Progenitor cell of endocrine pancreas (in vitro differentiated cells): ENCODE results near the gene ZP2. TPM values are rescaled to one million over a fixed set of nuclear protein-coding genes. Genes with fewer than 3 reads are reported as not detected.

ENCODE experiments used
- DNase-seq: peaks from one replicate; pipeline ENCODE4 v3.0.0; 2021; ENCODE audit warnings: low spot score; ENCODE audit not compliant: unreplicated experiment
- H3K27ac Mint-ChIP-seq: 2 replicates; pipeline ENCODE4 v1.8.0; 2021; ENCODE audit warnings: mild to moderate bottlenecking, moderate library complexity, mixed read lengths
- H3K27me3 Mint-ChIP-seq: 2 replicates; pipeline ENCODE4 v1.8.0; 2021; ENCODE audit warnings: mixed read lengths
- H3K36me3 Mint-ChIP-seq: 2 replicates; pipeline ENCODE4 v1.8.0; 2022; ENCODE audit warnings: mixed read lengths; ENCODE audit not compliant: insufficient read depth
- H3K4me1 Mint-ChIP-seq: 2 replicates; pipeline ENCODE4 v1.8.0; 2021; ENCODE audit warnings: low read depth, mixed read lengths
- H3K4me3 Mint-ChIP-seq: 2 replicates; pipeline ENCODE4 v1.8.0; 2021; ENCODE audit warnings: low read depth, mild to moderate bottlenecking, moderate library complexity, mixed read lengths
- H3K9me3 Mint-ChIP-seq: 2 replicates; pipeline ENCODE4 v1.8.0; 2021; ENCODE audit warnings: low read depth, mixed read lengths
- total RNA-seq: library from RNA; stranded (reverse); gene quantifications from 2 replicates; pipeline ENCODE4 v1.2.1, GENCODE V29; 2021
- TF ChIP-seq, protein P1 (sequence below): fragments of 200-600 bp; sonication (generic); IDR thresholded peaks from one replicate; pipeline ENCODE4 v1.5.0; 2021; ENCODE audit warnings: antibody characterized with exemption, mild to moderate bottlenecking; ENCODE audit not compliant: unreplicated experiment

The ZP2 gene
- total RNA-seq, 1 donor from 2014 or later = not detected

DNA sequence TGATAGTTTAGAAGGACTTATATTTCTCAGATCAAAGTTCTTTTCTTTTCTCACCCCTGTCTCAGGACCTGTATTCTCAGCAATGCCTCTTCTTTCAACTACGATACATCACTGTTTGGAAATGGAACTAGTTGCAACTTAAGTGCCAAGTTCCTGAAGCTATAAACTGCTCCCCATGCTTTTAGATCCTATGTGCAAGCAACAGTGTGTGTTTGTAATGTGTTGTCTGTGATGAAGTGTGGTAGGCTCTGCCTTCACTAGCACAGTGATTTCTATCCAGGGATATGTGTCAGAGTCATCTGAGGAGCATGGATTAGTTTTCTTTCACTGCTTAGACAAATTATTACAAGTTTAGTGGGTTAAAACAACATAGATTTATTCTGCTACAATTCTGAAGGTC is 18.4 kb downstream of the ZP2 start:
- DNase-seq = no peak
- Mint-ChIP-seq H3K9me3 (no peaks in the 10 kb centered on the region), H3K4me3 (no peak overlapping the region), H3K36me3 (no peaks in the 10 kb centered on the region), H3K27ac (no peak overlapping the region), H3K27me3 (no peaks in the 10 kb centered on the region), H3K4me1 (no peaks in the 10 kb centered on the region)
- TF ChIP-seq, protein P1, sequence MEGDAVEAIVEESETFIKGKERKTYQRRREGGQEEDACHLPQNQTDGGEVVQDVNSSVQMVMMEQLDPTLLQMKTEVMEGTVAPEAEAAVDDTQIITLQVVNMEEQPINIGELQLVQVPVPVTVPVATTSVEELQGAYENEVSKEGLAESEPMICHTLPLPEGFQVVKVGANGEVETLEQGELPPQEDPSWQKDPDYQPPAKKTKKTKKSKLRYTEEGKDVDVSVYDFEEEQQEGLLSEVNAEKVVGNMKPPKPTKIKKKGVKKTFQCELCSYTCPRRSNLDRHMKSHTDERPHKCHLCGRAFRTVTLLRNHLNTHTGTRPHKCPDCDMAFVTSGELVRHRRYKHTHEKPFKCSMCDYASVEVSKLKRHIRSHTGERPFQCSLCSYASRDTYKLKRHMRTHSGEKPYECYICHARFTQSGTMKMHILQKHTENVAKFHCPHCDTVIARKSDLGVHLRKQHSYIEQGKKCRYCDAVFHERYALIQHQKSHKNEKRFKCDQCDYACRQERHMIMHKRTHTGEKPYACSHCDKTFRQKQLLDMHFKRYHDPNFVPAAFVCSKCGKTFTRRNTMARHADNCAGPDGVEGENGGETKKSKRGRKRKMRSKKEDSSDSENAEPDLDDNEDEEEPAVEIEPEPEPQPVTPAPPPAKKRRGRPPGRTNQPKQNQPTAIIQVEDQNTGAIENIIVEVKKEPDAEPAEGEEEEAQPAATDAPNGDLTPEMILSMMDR = no peak

DNA sequence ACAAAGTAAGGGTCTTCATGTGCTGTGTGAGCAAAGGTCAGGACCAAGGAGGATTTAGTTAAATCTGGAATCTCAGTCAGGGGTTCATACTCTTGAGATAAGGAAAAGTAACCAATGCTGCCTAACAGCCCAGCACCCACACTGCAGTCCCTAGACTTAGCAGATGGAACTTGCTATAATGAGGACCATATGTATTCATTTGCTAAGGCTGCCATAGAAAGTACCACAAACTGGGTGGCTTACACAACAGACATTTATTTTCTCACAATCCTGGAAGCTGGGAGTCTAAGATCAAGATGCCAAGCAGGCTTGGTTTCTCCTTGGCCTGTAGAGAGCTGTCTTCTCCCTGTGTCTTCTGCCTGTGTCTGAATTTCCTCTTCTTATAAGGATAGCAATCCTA is 20.8 kb downstream of the ZP2 start:
- Mint-ChIP-seq H3K4me3 (no peak overlapping the region), H3K4me1 (no peaks in the 10 kb centered on the region), H3K27ac (no peak overlapping the region), H3K9me3 (no peaks in the 10 kb centered on the region), H3K27me3 (no peaks in the 10 kb centered on the region), H3K36me3 (no peaks in the 10 kb centered on the region)
- TF ChIP-seq, protein P1 = no peak
- DNase-seq = no peak

DNA sequence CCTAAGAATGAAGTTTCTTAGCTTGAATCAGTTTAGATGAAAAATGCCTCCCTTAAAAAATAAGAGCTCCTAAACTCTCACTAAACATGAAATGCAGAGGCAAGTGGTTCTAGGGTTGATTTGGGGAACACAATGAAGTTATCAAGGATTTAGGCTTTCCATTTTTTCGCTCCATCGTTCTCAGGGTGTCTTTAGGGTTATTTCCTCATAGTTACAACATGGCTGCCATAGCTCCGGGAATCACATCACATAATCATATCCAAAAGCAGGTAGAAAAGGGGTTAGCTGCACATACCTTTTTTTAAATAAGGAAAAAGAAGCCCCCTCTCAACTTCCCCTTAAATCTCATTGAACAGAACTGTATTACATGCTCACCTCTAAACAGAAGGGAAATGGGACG is 21.4 kb downstream of the ZP2 start:
- no peak overlapping the region for H3K27ac Mint-ChIP-seq
- TF ChIP-seq, protein P1 = no peak

DNA sequence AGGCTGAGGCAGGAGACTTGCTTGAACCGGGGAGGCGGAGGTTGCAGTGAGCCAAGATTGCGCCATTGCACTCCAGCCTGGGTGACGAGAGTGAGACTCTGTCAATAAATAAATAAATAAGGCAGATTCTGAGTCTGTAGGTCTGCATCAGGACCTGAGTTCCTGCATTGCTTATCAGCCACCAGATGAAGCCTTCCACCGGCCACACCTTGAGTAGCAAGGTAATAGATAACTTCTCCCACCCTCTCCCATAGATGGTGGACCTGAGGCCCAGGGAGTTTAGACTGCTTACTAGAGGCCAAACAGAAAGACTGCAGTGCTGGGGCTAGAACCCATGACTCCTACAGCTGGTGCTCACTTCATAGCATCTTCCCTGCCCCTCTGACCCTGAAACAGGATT is 22.1 kb downstream of the ZP2 start:
- no peaks in the 10 kb centered on the region for H3K27me3 Mint-ChIP-seq
- DNase-seq = no peak
- no peaks in the 10 kb centered on the region for H3K36me3 Mint-ChIP-seq
- H3K4me1 Mint-ChIP-seq = no peaks in the 10 kb centered on the region
- no peaks in the 10 kb centered on the region for H3K9me3 Mint-ChIP-seq
- TF ChIP-seq, protein P1 = no peak
- H3K4me3 Mint-ChIP-seq = no peak overlapping the region
- no peak overlapping the region for H3K27ac Mint-ChIP-seq

More for the DNA sequence above, 21.4 kb downstream of the ZP2 start:
- Mint-ChIP-seq H3K27me3 (no peaks in the 10 kb centered on the region), H3K4me1 (no peaks in the 10 kb centered on the region), H3K36me3 (no peaks in the 10 kb centered on the region), H3K9me3 (no peaks in the 10 kb centered on the region), H3K4me3 (no peak overlapping the region)
- DNase-seq = no peak

DNA sequence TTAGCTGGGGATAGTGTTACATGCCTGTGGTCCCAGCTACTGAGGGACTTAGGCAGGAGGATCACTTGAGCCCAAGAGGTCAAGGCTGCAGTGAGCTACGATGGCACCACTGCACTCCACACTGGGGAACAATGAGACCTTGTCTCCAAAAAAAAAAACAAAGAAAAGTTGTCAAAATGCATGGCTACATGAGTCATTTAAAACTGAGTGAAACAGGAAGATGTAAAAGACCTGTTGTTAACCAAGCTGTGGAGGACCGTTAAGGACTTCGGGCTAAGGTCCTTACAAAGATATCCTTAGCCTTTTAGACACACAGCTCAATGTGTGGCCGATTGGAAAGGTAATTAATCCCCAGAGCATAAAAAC is 25.1 kb downstream of the ZP2 start:
- Mint-ChIP-seq H3K9me3 (peaks cover 7% of the 10 kb centered on the region), H3K27me3 (no peaks in the 10 kb centered on the region), H3K4me1 (no peaks in the 10 kb centered on the region), H3K27ac (no peak overlapping the region), H3K36me3 (peaks cover 12% of the 10 kb centered on the region), H3K4me3 (no peak overlapping the region)
- DNase-seq = no peak
- TF ChIP-seq, protein P1 = no peak
